ENCODE data around the gene SPATA13. TPM values are rescaled to one million over a fixed set of nuclear protein-coding genes. Genes with fewer than 3 reads are reported as not detected.

SPATA13 gene
- total and polyA plus RNA-seq, 4 donors = 10.5 to 36.7 (median 20.1) TPM

DNA sequence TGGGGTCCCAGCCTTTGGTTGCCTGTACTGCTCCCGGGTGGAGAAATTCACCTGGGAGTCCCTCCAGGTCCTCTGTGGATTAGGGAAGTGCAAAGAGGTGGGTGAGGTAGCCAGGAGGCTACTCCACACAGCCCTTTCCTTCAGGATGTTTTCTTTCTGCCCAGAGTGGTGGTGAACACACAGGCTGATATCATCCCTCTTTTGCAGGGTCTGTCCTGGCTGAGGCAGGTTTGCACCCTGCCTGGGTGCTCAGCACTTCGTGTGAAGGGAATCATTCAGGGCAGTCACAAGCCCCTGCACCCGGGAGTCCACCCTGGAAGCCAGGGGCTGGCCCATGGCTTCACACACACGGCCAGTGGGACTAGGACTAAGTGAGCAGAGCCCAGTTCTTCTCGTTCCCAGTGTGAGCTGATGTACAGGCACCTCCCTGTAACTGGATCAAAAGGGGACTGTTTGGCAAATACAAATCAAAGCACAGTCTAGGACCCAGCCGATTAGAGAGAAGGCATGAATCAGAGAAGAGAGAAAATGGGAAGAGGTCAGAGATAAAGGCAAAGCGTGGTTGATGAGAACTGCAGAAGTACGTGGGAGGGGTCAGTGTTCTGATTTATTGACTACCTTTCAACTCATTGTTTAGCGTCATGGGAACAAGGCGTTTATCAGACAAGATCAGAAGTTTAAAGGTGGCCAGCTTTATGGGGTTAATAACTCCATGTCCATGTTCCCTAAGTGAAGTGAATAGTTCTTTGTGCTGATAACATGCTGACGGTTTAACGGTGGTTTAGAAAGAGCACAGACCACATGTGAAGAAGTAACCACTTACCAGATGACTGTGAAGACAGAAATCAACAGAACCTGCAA, 30.4 kb upstream of the SPATA13 start:
- Histone ChIP-seq H3K27me3 (ENCODE audit: control insufficient read depth in 3 of 3, insufficient read depth in 3 of 3, low read length in 2 of 3) (no peaks in the 10 kb centered on the region), H3K27ac (ENCODE audit: low read depth in 1 of 2, low read length in 1 of 2) (no peak overlapping the region), H3K9ac (ENCODE audit: insufficient read depth in 1 of 2, low read length in 2 of 2) (no peak overlapping the region), H3K9me3 (ENCODE audit: control insufficient read depth in 4 of 4, insufficient read depth in 3 of 4, low read length in 3 of 4) (peaks cover 0 to 9% (median 3%) of the 10 kb centered on the region in 4 donors), H3K4me3 (no peak overlapping the region), H3K36me3 (ENCODE audit: control insufficient read depth in 4 of 4, insufficient read depth in 4 of 4, low read length in 4 of 4) (no peaks in the 10 kb centered on the region), H3K4me1 (ENCODE audit: control insufficient read depth in 5 of 5, insufficient read depth in 5 of 5, low read length in 5 of 5) (peaks cover 0 to 8% (median 3%) of the 10 kb centered on the region in 5 donors)
- WGBS, 2 donors = 53 to 62% methylated on average over 12 of the region's 12 CpGs
- DNase-seq = no peak
- no peak for ATAC-seq (ENCODE audit: insufficient read depth, low FRiP score)
- TF ChIP-seq, protein P1, sequence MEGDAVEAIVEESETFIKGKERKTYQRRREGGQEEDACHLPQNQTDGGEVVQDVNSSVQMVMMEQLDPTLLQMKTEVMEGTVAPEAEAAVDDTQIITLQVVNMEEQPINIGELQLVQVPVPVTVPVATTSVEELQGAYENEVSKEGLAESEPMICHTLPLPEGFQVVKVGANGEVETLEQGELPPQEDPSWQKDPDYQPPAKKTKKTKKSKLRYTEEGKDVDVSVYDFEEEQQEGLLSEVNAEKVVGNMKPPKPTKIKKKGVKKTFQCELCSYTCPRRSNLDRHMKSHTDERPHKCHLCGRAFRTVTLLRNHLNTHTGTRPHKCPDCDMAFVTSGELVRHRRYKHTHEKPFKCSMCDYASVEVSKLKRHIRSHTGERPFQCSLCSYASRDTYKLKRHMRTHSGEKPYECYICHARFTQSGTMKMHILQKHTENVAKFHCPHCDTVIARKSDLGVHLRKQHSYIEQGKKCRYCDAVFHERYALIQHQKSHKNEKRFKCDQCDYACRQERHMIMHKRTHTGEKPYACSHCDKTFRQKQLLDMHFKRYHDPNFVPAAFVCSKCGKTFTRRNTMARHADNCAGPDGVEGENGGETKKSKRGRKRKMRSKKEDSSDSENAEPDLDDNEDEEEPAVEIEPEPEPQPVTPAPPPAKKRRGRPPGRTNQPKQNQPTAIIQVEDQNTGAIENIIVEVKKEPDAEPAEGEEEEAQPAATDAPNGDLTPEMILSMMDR (IDR thresholded peaks at IDR 0.05; ENCODE audit: control extremely low read depth, extremely low read depth) = no peak

DNA sequence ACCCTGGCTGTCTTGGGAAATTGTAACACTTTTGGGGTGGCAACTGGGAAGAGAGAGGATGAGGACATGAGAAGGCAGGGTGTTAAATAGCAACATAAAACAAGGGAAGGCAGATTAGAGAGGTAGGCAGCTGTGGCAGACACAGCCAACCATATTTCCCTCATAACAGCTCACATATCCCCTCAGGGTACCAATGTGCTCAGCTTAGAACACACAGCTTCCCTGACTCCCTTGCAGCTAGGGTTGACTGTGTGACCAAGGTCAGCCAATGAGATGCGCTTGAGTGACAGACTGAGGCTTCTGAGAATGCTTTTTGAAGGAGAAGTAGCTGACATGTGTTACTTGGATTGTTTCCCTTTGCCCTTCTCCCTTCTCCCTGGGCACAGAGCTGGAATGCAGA, 28.8 kb upstream of the SPATA13 start:
- Histone ChIP-seq H3K27me3 (ENCODE audit: control insufficient read depth in 3 of 3, insufficient read depth in 3 of 3, low read length in 2 of 3) (no peaks in the 10 kb centered on the region), H3K27ac (ENCODE audit: low read depth in 1 of 2, low read length in 1 of 2) (no peak overlapping the region)
- ATAC-seq (ENCODE audit: insufficient read depth, low FRiP score) = no peak

DNA sequence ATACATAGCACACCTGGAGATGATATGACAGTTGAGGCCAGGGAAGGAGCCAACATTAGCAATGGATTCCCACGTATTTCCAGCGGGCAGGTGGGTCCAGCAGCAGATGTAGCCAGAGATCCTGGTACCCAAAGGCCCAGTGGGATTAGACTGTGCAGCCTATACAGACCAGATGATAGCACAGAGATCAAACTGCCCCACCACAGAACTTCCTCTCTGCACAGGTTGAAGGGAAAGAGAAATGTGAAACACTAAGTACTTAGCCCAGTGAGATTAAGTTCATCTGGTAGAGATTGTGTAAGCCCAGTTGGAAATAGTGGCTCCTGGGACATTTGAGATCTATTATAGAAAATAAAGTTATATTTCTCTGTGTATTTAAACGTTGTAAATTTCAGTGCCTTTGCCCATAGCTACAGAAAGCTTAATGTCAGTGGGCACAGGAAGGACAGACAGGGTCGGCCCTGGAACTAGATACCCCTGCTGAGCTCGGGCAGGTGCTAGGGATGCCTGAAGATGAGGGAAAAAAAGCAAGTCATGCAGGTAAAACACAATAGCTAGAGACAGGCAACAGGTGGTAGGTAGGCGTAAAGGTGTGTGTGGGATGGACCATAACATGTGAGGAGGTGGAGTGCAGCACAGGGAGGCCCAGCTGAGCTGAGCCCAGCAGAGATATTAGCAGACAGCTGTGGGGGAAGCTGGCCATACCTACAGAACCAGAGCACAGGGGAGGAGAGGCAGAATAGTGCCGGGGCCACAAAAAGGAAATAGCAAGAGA, 27.3 kb upstream of the SPATA13 start:
- H3K27me3 ChIP-seq (ENCODE audit: control insufficient read depth in 3 of 3, insufficient read depth in 3 of 3, low read length in 2 of 3) = no peaks in the 10 kb centered on the region
- H3K27ac ChIP-seq (ENCODE audit: low read depth in 1 of 2, low read length in 1 of 2) = no peak overlapping the region
- peaks cover 0 to 3% (median 1%) of the 10 kb centered on the region in 5 donors for H3K4me1 ChIP-seq (ENCODE audit: control insufficient read depth in 5 of 5, insufficient read depth in 5 of 5, low read length in 5 of 5)
- ATAC-seq (ENCODE audit: insufficient read depth, low FRiP score) = no peak
- no peak overlapping the region for H3K9ac ChIP-seq (ENCODE audit: insufficient read depth in 1 of 2, low read length in 2 of 2)
- no peak overlapping the region for H3K4me3 ChIP-seq
- 84 to 91% methylated on average over 7 of the region's 7 CpGs for WGBS, 2 donors
- TF ChIP-seq, protein P1 (IDR thresholded peaks at IDR 0.05; ENCODE audit: control extremely low read depth, extremely low read depth) = no peak
- DNase-seq = no peak
- peaks cover 0 to 9% (median 3%) of the 10 kb centered on the region in 4 donors for H3K9me3 ChIP-seq (ENCODE audit: control insufficient read depth in 4 of 4, insufficient read depth in 3 of 4, low read length in 3 of 4)
- H3K36me3 ChIP-seq (ENCODE audit: control insufficient read depth in 4 of 4, insufficient read depth in 4 of 4, low read length in 4 of 4) = no peaks in the 10 kb centered on the region

More for the DNA sequence above, 28.8 kb upstream of the SPATA13 start:
- no peak overlapping the region for H3K4me3 ChIP-seq
- WGBS, 2 donors = 33 to 96% methylated on average over 1 of the region's 1 CpG
- H3K9ac ChIP-seq (ENCODE audit: insufficient read depth in 1 of 2, low read length in 2 of 2) = no peak overlapping the region
- peaks cover 0 to 9% (median 3%) of the 10 kb centered on the region in 4 donors for H3K9me3 ChIP-seq (ENCODE audit: control insufficient read depth in 4 of 4, insufficient read depth in 3 of 4, low read length in 3 of 4)
- H3K4me1 ChIP-seq (ENCODE audit: control insufficient read depth in 5 of 5, insufficient read depth in 5 of 5, low read length in 5 of 5) = peaks cover 0 to 6% (median 3%) of the 10 kb centered on the region in 5 donors
- DNase-seq = no peak
- H3K36me3 ChIP-seq (ENCODE audit: control insufficient read depth in 4 of 4, insufficient read depth in 4 of 4, low read length in 4 of 4) = no peaks in the 10 kb centered on the region
- TF ChIP-seq, protein P1 (IDR thresholded peaks at IDR 0.05; ENCODE audit: control extremely low read depth, extremely low read depth) = no peak
